Activated T-helper 1 cell treated with anti-CD3 and anti-CD28 coated beads, Interleukin-2, amount 50 U/mL, for 16 hours (primary cell): Measurements from ENCODE around the gene FAM107B.

Experiments used
- DNase-seq, 2 donors: peaks; one replicate each; pipeline ENCODE4 v3.0.0-alpha.2; 2020; ENCODE audit warnings: low read depth in 1 of 2, low spot score in 1 of 2

FAM107B gene

GRCh38 chr10:14507176-14507575 is 267.5 kb downstream of the FAM107B start:
- DNase-seq = no peak

GRCh38 chr10:14502431-14502830 is 272.3 kb downstream of the FAM107B start:
- no peak for DNase-seq

- DNase-seq = no peak
Observed at GRCh38 chr10:14500172-14500765, 274.4 kb downstream of the FAM107B start.

GRCh38 chr10:14499601-14499904 is 275.1 kb downstream of the FAM107B start:
- no peak for DNase-seq

- DNase-seq = no peak
Observed at GRCh38 chr10:14498326-14498725, 276.4 kb downstream of the FAM107B start.

- no peak for DNase-seq
Observed at GRCh38 chr10:14491811-14492210, 282.9 kb downstream of the FAM107B start.

GRCh38 chr10:14489522-14490177 is 285.0 kb downstream of the FAM107B start:
- no peak for DNase-seq

- no peak for DNase-seq
Observed at GRCh38 chr10:14487488-14487883, 287.2 kb downstream of the FAM107B start.

- no peak for DNase-seq
Observed at GRCh38 chr10:14486777-14487487, 287.8 kb downstream of the FAM107B start.

GRCh38 chr10:14485986-14486385 is 288.7 kb downstream of the FAM107B start:
- no peak for DNase-seq

- no peak for DNase-seq
Observed at GRCh38 chr10:14483417-14483816, 291.3 kb downstream of the FAM107B start.

GRCh38 chr10:14481752-14482151 is 292.9 kb downstream of the FAM107B start:
- no peak for DNase-seq

- DNase-seq = no peak
Observed at GRCh38 chr10:14481014-14481413, 293.7 kb downstream of the FAM107B start.

- no peak for DNase-seq
Observed at GRCh38 chr10:14478604-14479003, 296.1 kb downstream of the FAM107B start.

- DNase-seq = no peak
Observed at GRCh38 chr10:14478201-14478600, 296.5 kb downstream of the FAM107B start.

- DNase-seq = no peak
Observed at GRCh38 chr10:14477408-14477710, 297.3 kb downstream of the FAM107B start.

GRCh38 chr10:14476641-14477407 is 297.9 kb downstream of the FAM107B start:
- DNase-seq = no peak

- no peak for DNase-seq
Observed at GRCh38 chr10:14476006-14476405, 298.7 kb downstream of the FAM107B start.

- no peak for DNase-seq
Observed at GRCh38 chr10:14474656-14475055, 300.0 kb downstream of the FAM107B start.

- DNase-seq = no peak
Observed at GRCh38 chr10:14470920-14471319, 303.8 kb downstream of the FAM107B start.

GRCh38 chr10:14468726-14469125 is 306.0 kb downstream of the FAM107B start:
- DNase-seq = no peak
